Spinal cord (tissue), 10 donors: ENCODE measurements around the gene MS4A18. TPM values are rescaled to one million over a fixed set of nuclear protein-coding genes. Genes with fewer than 3 reads are reported as not detected.
"Not testable (repeated sequence)": the region's sequence is repeated elsewhere in the genome, so short reads cannot be mapped to it uniquely, and the experiment has no call there.

Experiments
- DNase-seq, 6 donors: peaks; one replicate each; pipeline versions ENCODE4 v3.0.0 to v3.0.0-alpha.2; 2013 to 2015; ENCODE audit warnings: low spot score in 6 of 6, low read depth in 4 of 6
- H3K27ac ChIP-seq: one replicate; pipeline ENCODE4 v1.5.1; 2013; ENCODE audit warnings: low read depth, low read length, control low read depth
- H3K27me3 ChIP-seq: one replicate; pipeline ENCODE4 v1.6.1; 2013; ENCODE audit warnings: low read length; ENCODE audit not compliant: control insufficient read depth, insufficient read depth
- H3K36me3 ChIP-seq: one replicate; pipeline ENCODE4 v1.6.1; 2013; ENCODE audit warnings: low read length; ENCODE audit not compliant: control insufficient read depth, insufficient read depth
- H3K4me1 ChIP-seq: one replicate; pipeline ENCODE4 v1.6.1; 2013; ENCODE audit warnings: low read length; ENCODE audit not compliant: control insufficient read depth, insufficient read depth
- H3K4me3 ChIP-seq: one replicate; pipeline ENCODE4 v1.5.1; 2013; ENCODE audit warnings: low read depth, low read length, control low read depth
- H3K9me3 ChIP-seq: one replicate; pipeline ENCODE4 v1.6.1; 2013; ENCODE audit warnings: low read length; ENCODE audit not compliant: control insufficient read depth, insufficient read depth
- WGBS: methylation state at CpG from one replicate; pipeline ENCODE4 v1.1.5; 2013; ENCODE audit warnings: missing lambda C conversion rate; ENCODE audit not compliant: insufficient coverage; 5-methylcytosine and 5-hydroxymethylcytosine counted together
- polyA plus RNA-seq, 2 donors: library from polyadenylated mRNA; unstranded; fragments of 120-200 nt; gene quantifications; one replicate each; pipeline ENCODE4 v1.2.1, GENCODE V29; 2013; ENCODE audit not compliant: insufficient read length in 2 of 2
- total RNA-seq, 2 donors: library from RNA; depleted of rRNA in 1 of 2; stranded (reverse); fragments of 120-200 nt in 1 of 2; fragments of >200 nt in 1 of 2; gene quantifications; one replicate each; pipeline versions ENCODE4 v1.2.3 to v1.2.4, GENCODE V29; 2013 to 2014
- donor health status: healthy.

MS4A18 gene
- total and polyA plus RNA-seq, 4 donors = not detected

DNA sequence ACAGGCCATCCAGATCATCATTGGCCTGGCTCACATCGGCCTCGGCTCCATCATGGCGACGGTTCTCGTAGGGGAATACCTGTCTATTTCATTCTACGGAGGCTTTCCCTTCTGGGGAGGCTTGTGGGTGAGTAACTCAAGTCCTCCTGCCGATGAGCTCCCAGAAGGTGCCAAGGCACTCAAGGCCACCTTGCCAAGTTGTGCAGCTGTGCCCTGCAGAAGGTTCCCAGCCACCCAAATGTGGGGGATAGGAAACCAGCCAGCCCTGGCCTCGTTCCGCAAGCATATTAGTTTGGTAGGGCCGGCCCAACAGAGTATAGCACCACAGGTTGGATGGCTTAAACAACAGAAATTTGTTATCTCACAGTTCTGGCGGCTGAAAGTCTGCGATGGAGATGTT lies 21.1 kb upstream of the MS4A18 start:
- no peak overlapping the region for H3K27ac ChIP-seq
- no peaks in the 10 kb centered on the region for H3K27me3 ChIP-seq
- no peak overlapping the region for H3K4me3 ChIP-seq
- no peaks in the 10 kb centered on the region for H3K9me3 ChIP-seq
- no peak for DNase-seq
- no peaks in the 10 kb centered on the region for H3K4me1 ChIP-seq
- H3K36me3 ChIP-seq = no peaks in the 10 kb centered on the region
- 90% methylated on average over 12 of the region's 12 CpGs for WGBS

GRCh38 chr11:60705895-60706294 lies 18.6 kb upstream of the MS4A18 start:
- no peak for DNase-seq
- H3K9me3 ChIP-seq = no peaks in the 10 kb centered on the region
- WGBS = no CpG with 5 or more reads among the region's 5 CpGs

GRCh38 chr11:60706931-60707330 lies 17.6 kb upstream of the MS4A18 start:
- WGBS = 88% methylated on average over 2 of the region's 5 CpGs
- Histone ChIP-seq H3K36me3 (no peaks in the 10 kb centered on the region), H3K27me3 (no peaks in the 10 kb centered on the region), H3K9me3 (no peaks in the 10 kb centered on the region), H3K4me1 (no peaks in the 10 kb centered on the region), H3K4me3 (no peak overlapping the region), H3K27ac (no peak overlapping the region)
- DNase-seq = no peak

More at GRCh38 chr11:60705895-60706294, 18.6 kb upstream of the MS4A18 start:
- H3K27ac ChIP-seq = no peak overlapping the region
- no peaks in the 10 kb centered on the region for H3K36me3 ChIP-seq
- H3K4me1 ChIP-seq = no peaks in the 10 kb centered on the region
- no peaks in the 10 kb centered on the region for H3K27me3 ChIP-seq
- no peak overlapping the region for H3K4me3 ChIP-seq

- H3K4me1 ChIP-seq = no peaks in the 10 kb centered on the region
- no peaks in the 10 kb centered on the region for H3K27me3 ChIP-seq
- H3K36me3 ChIP-seq = no peaks in the 10 kb centered on the region
- no peak for DNase-seq
- H3K9me3 ChIP-seq = no peaks in the 10 kb centered on the region
- H3K4me3 ChIP-seq = no peak overlapping the region
- whole genome bisulfite sequencing = 72% methylated on average over 4 of the region's 4 CpGs
- H3K27ac ChIP-seq = no peak overlapping the region
Observed at GRCh38 chr11:60710482-60710881, 14.0 kb upstream of the MS4A18 start.

GRCh38 chr11:60711276-60711675 lies 13.2 kb upstream of the MS4A18 start:
- no peak overlapping the region for H3K4me3 ChIP-seq
- no peaks in the 10 kb centered on the region for H3K27me3 ChIP-seq
- no CpG with 5 or more reads among the region's 4 CpGs for WGBS
- no peak overlapping the region for H3K27ac ChIP-seq
- H3K36me3 ChIP-seq = no peaks in the 10 kb centered on the region
- H3K9me3 ChIP-seq = no peaks in the 10 kb centered on the region
- no peaks in the 10 kb centered on the region for H3K4me1 ChIP-seq
- DNase-seq = no peak

- WGBS = 75% methylated on average over 5 of the region's 6 CpGs
- DNase-seq, H3K4me3 ChIP-seq, H3K4me1 ChIP-seq, H3K27ac ChIP-seq, H3K27me3 ChIP-seq, H3K9me3 ChIP-seq, H3K36me3 ChIP-seq: not testable (repeated sequence)
Observed at GRCh38 chr11:60713423-60713822, 11.1 kb upstream of the MS4A18 start.

GRCh38 chr11:60717956-60718355 lies 6.6 kb upstream of the MS4A18 start:
- no peak overlapping the region for H3K4me3 ChIP-seq
- no peaks in the 10 kb centered on the region for H3K9me3 ChIP-seq
- no peak for DNase-seq
- H3K27ac ChIP-seq = no peak overlapping the region
- no peaks in the 10 kb centered on the region for H3K36me3 ChIP-seq
- no peaks in the 10 kb centered on the region for H3K27me3 ChIP-seq
- 95% methylated on average over 4 of the region's 5 CpGs for WGBS
- H3K4me1 ChIP-seq = no peaks in the 10 kb centered on the region

DNA sequence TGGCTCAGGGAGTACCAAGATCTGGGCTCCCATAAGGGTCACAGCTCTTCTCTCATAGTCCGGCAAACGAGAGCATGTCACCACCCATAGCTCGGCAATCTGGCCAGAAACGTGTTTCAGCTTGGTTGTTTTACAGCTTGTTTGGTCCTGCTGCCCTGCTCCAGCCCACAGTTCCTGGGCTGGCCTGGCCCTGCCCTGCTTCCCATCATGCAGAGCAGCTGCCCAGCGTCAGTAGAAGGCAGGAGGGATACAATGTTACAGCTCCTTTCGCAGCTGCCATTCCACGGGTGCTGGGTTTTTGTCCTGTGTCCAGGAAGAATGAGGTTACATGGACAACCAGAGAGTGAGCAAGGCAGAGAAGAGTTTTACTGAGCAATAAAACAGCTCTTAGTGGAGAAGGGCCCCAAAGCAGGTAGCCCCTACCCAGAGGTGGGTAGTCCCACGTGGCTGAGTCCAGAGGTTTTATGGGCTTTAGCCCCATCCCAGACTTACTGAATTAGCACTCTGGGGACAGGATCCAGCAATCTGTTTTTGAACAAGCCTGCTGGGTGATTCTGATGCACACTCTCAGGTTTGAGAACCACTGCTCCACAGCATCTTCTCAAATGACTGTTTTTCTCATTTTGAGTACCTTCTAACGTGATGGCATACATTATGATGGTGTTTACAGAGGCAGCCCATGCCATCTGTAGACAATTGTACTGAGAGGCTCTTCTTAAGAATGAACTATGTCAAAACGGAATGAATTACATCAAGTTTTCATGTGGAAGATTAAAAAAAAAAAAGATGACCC lies 5.8 kb upstream of the MS4A18 start:
- Histone ChIP-seq H3K27ac (no peak overlapping the region), H3K36me3 (no peaks in the 10 kb centered on the region), H3K4me3 (no peak overlapping the region), H3K4me1 (no peaks in the 10 kb centered on the region), H3K9me3 (no peaks in the 10 kb centered on the region), H3K27me3 (no peaks in the 10 kb centered on the region)
- DNase-seq = no peak
- WGBS = 88% methylated on average over 9 of the region's 10 CpGs

DNA sequence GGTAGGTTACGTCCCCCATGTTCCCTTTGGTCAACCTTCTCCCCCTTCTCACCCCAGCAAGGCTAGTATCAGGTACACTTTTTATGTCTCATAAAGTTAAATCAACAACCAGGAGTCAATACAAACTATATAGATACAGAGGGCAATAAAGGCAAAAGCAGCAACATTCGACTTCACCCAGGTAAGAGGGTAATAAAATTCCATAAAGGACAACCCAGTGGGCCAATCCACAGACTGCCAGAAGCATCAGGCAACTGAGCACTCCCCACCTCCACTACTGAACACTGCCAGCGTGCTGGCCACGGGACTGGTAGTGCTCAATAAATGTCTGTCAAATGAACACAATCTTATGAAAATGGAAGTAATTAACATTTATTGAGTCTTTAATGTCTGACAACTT lies 5.1 kb upstream of the MS4A18 start:
- Histone ChIP-seq H3K27ac (no peak overlapping the region), H3K36me3 (no peaks in the 10 kb centered on the region), H3K4me1 (no peaks in the 10 kb centered on the region), H3K9me3 (no peaks in the 10 kb centered on the region), H3K4me3 (no peak overlapping the region), H3K27me3 (no peaks in the 10 kb centered on the region)
- DNase-seq = no peak
- 76% methylated on average over 2 of the region's 4 CpGs for WGBS

- no peaks in the 10 kb centered on the region for H3K4me1 ChIP-seq
- no peak overlapping the region for H3K4me3 ChIP-seq
- no peak for DNase-seq
- no peaks in the 10 kb centered on the region for H3K9me3 ChIP-seq
- WGBS = no CpG with 5 or more reads among the region's 6 CpGs
- no peaks in the 10 kb centered on the region for H3K27me3 ChIP-seq
- H3K36me3 ChIP-seq = no peaks in the 10 kb centered on the region
- no peak overlapping the region for H3K27ac ChIP-seq
Observed at GRCh38 chr11:60720460-60720859, 4.1 kb upstream of the MS4A18 start.
